Glutamatergic neuron (in vitro differentiated cells): ENCODE results near the gene EYS. TPM values are rescaled to one million over a fixed set of nuclear protein-coding genes. Genes with fewer than 3 reads are reported as not detected.

ENCODE experiments used
- DNase-seq: peaks from one replicate; pipeline ENCODE4 v3.0.0; 2022
- H3K27ac Mint-ChIP-seq: one replicate; pipeline ENCODE4 v1.8.0; 2020; ENCODE audit warnings: mild to moderate bottlenecking, mixed read lengths, inconsistent platforms; ENCODE audit not compliant: unreplicated experiment
- H3K27me3 Mint-ChIP-seq: one replicate; pipeline ENCODE4 v1.8.0; 2020; ENCODE audit warnings: mild to moderate bottlenecking, moderate library complexity, mixed read lengths, inconsistent platforms; ENCODE audit not compliant: unreplicated experiment
- H3K36me3 Mint-ChIP-seq: one replicate; pipeline ENCODE4 v1.8.0; 2020; ENCODE audit warnings: mild to moderate bottlenecking, mixed read lengths, inconsistent platforms; ENCODE audit not compliant: unreplicated experiment
- H3K4me1 Mint-ChIP-seq: one replicate; pipeline ENCODE4 v1.8.0; 2020; ENCODE audit warnings: mild to moderate bottlenecking, low read depth, mixed read lengths, inconsistent platforms; ENCODE audit not compliant: unreplicated experiment
- H3K4me3 Mint-ChIP-seq: one replicate; pipeline ENCODE4 v1.8.0; 2020; ENCODE audit warnings: mild to moderate bottlenecking, mixed read lengths, inconsistent platforms; ENCODE audit not compliant: unreplicated experiment
- H3K9me3 Mint-ChIP-seq: one replicate; pipeline ENCODE4 v1.8.0; 2020; ENCODE audit warnings: mild to moderate bottlenecking, moderate library complexity, mixed read lengths, inconsistent platforms; ENCODE audit not compliant: unreplicated experiment
- CTCF ChIP-seq: fragments of 200-600 bp; sonication (generic); IDR thresholded peaks from one replicate; pipeline ENCODE4 v1.5.0; 2021; ENCODE audit not compliant: partially characterized antibody, unreplicated experiment
- total RNA-seq: library from RNA; stranded (reverse); fragmentation: NEBNext Ultra II Directional; extraction: Animal tissue kit (Norgen Biotek cat#: 25700); gene quantifications from one replicate; pipeline ENCODE4 v1.2.1, GENCODE V29; 2021; ENCODE audit not compliant: unreplicated experiment

EYS gene
- total RNA-seq, 1 donor from 2014 or later = 13.2 TPM

GRCh38 chr6:64330694-64331307 is 1376.2 kb downstream of the EYS start:
- peaks cover 11% of the 10 kb centered on the region for H3K36me3 Mint-ChIP-seq
- H3K4me1 Mint-ChIP-seq = no peaks in the 10 kb centered on the region
- no peaks in the 10 kb centered on the region for H3K9me3 Mint-ChIP-seq
- DNase-seq = peak; percentile 93
- no peak overlapping the region for H3K27ac Mint-ChIP-seq
- H3K27me3 Mint-ChIP-seq = peaks cover 1% of the 10 kb centered on the region
- peak; percentile 67 for TF ChIP-seq CTCF
- no peak overlapping the region for H3K4me3 Mint-ChIP-seq

GRCh38 chr6:64326939-64327338 is 1380.1 kb downstream of the EYS start:
- H3K36me3 Mint-ChIP-seq = peaks cover 11% of the 10 kb centered on the region
- TF ChIP-seq CTCF = no peak
- DNase-seq = no peak
- H3K9me3 Mint-ChIP-seq = no peaks in the 10 kb centered on the region
- no peaks in the 10 kb centered on the region for H3K4me1 Mint-ChIP-seq
- H3K27ac Mint-ChIP-seq = no peak overlapping the region
- no peak overlapping the region for H3K4me3 Mint-ChIP-seq
- peaks cover 1% of the 10 kb centered on the region for H3K27me3 Mint-ChIP-seq

DNA sequence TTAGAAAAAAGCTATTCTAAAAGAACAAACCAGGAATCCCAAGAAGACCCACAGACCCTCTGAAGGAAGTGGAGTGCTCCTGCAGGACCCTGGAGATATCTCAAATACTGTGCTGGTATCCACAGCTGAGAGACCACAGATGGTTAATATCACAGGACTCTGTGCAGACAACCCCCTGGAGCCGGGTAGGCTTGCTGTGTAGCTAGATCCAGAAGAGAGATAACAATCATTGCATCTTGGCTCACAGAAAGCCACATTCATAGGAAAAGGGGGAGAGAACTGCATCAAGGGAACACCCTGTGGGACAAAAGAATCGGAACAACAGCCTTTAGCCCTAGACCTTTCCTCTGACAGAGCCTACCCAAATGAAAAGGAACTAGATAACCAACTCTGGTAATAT is 1381.9 kb downstream of the EYS start:
- Mint-ChIP-seq H3K27me3 (no peaks in the 10 kb centered on the region), H3K27ac (no peak overlapping the region), H3K9me3 (no peaks in the 10 kb centered on the region), H3K36me3 (peaks cover 11% of the 10 kb centered on the region), H3K4me3 (no peak overlapping the region), H3K4me1 (no peaks in the 10 kb centered on the region)
- TF ChIP-seq CTCF = no peak
- DNase-seq = no peak

- no peak for DNase-seq
- no peak for TF ChIP-seq CTCF
- Mint-ChIP-seq H3K4me3 (no peak overlapping the region), H3K9me3 (no peaks in the 10 kb centered on the region), H3K27ac (no peak overlapping the region), H3K36me3 (peaks cover 6% of the 10 kb centered on the region), H3K27me3 (no peaks in the 10 kb centered on the region), H3K4me1 (no peaks in the 10 kb centered on the region)
These were observed 1396.8 kb downstream of the EYS start for GRCh38 chr6:64310214-64310613.

DNA sequence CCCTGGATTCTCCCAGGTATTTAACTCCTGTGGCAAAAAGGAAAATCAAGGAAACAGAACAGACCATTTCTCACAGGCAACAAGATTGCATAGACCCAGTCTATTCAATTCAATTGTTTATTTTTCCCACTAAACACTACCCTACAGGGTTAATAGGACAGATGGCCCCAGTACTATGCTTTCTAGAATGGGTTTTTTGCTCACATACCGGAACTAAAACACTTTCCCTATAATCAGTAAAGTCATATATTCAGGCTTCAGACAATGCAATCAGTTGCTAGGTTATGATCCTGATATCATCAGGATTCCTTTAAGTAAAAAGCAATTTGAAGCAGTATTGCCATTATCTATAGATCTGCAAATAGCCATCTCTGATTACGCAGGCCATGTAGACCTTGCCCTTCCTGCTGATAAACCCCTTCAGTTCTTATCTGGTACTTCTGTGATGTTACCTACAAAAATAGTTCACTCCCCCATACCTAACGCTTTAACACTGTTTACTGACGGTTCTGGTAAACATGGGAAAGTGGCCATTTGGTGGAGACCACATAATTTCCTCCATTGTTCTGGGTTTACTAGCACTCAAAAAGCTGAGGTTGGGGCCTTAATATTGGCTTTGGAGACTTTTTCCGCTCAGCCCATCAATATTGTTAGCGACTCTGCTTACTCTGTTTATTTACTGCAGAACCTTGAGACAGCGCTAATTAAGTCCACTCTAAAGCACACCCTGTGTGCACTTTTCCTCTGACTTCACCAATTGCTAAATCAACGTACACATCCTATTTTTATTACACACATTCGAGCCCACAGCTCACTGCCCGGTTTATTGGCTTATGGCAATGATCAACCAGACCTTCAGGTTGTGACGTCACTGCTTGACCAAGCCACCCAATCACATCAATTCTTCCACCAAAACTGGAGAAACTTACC is 1405.5 kb downstream of the EYS start:
- Mint-ChIP-seq H3K27me3 (no peaks in the 10 kb centered on the region), H3K9me3 (no peaks in the 10 kb centered on the region), H3K27ac (no peak overlapping the region), H3K4me1 (no peaks in the 10 kb centered on the region), H3K4me3 (no peak overlapping the region), H3K36me3 (peaks cover 15% of the 10 kb centered on the region)
- no peak for TF ChIP-seq CTCF
- DNase-seq = no peak
